ENCODE data around the gene PLP2.
"Not testable (repeated sequence)": the region's sequence is repeated elsewhere in the genome, so short reads cannot be mapped to it uniquely, and the experiment has no call there.

Gene PLP2

DNA sequence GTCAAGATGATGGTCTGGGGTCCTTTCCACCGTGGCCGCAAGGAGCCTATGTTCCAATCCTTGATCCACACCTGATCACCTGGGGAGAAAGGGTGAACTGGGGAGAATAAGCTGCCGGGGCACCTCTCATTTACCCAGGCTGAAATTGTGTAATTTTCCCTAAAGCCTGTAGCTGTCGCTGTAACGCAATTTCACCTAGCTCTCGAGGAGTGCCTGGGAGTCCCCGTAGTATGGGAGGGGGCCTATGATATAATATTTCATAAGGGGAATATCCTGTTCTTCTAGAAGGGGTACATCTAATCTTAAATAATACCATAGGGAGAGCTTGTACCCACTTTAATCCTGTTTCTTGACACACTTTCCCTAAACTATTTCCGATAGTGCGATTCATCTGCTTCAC lies 29.4 kb upstream of the PLP2 start:
- TF ChIP-seq, protein P1, sequence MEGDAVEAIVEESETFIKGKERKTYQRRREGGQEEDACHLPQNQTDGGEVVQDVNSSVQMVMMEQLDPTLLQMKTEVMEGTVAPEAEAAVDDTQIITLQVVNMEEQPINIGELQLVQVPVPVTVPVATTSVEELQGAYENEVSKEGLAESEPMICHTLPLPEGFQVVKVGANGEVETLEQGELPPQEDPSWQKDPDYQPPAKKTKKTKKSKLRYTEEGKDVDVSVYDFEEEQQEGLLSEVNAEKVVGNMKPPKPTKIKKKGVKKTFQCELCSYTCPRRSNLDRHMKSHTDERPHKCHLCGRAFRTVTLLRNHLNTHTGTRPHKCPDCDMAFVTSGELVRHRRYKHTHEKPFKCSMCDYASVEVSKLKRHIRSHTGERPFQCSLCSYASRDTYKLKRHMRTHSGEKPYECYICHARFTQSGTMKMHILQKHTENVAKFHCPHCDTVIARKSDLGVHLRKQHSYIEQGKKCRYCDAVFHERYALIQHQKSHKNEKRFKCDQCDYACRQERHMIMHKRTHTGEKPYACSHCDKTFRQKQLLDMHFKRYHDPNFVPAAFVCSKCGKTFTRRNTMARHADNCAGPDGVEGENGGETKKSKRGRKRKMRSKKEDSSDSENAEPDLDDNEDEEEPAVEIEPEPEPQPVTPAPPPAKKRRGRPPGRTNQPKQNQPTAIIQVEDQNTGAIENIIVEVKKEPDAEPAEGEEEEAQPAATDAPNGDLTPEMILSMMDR (IDR thresholded peaks at IDR 0.05; ENCODE audit: insufficient read depth, low read depth, low read length, missing control alignments), result peak; percentile 33
- not testable (repeated sequence) for DNase-seq (ENCODE audit: low read depth); H3K4me3 ChIP-seq (ENCODE audit: low read length)

- not testable (repeated sequence) for DNase-seq (ENCODE audit: low read depth)
These were observed 28.5 kb upstream of the PLP2 start for GRCh38 chrX:49143154-49143553.

GRCh38 chrX:49147282-49147681 lies 24.4 kb upstream of the PLP2 start:
- no peak for DNase-seq (ENCODE audit: low read depth)
- TF ChIP-seq, protein P1 (IDR thresholded peaks at IDR 0.05; ENCODE audit: insufficient read depth, low read depth, low read length, missing control alignments), result no peak
- no peak overlapping the region for H3K4me3 ChIP-seq (ENCODE audit: low read length)

More at GRCh38 chrX:49143154-49143553, 28.5 kb upstream of the PLP2 start:
- H3K4me3 ChIP-seq (ENCODE audit: low read length), result not testable (repeated sequence)

GRCh38 chrX:49147936-49148335 lies 23.8 kb upstream of the PLP2 start:
- TF ChIP-seq, protein P1 (IDR thresholded peaks at IDR 0.05; ENCODE audit: insufficient read depth, low read depth, low read length, missing control alignments), result no peak
- H3K4me3 ChIP-seq (ENCODE audit: low read length), result no peak overlapping the region
- no peak for DNase-seq (ENCODE audit: low read depth)

DNA sequence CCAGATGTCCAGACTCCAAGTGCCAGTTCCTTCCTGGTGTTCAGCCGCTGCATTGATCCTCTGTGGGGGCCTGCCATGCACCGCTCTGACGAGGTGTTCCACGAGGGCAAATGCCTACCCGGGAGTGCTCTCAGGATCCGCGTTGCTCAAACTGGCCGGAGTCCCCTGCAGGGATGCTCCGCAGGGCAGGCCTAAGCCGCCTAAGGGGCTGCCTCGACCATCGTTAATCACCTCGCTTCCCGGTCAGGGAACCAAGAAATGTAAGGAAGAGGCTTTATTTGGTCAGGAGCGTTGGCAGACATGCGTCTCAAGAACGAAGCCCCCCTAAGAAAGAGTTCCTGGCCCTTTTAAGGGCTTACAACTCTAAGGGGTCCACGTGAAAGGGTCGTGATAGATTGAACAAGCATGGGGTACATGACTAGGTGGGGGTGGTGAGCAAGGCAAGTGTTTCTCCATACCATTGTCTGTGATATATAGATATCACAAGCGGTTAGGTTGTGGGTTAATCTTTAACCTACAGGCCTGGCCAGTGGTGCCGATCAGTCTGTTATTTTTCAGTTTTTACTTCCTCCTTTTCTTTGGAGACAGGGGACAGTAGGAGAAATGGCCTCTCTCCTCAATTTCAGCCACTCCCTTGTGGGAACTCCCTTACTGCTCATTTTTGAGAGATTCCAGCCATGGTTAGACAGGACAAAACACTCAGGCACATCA lies 23.2 kb upstream of the PLP2 start:
- not testable (repeated sequence) for DNase-seq (ENCODE audit: low read depth); H3K4me3 ChIP-seq (ENCODE audit: low read length)

- not testable (repeated sequence) for DNase-seq (ENCODE audit: low read depth); H3K4me3 ChIP-seq (ENCODE audit: low read length)
These were observed 22.4 kb upstream of the PLP2 start for GRCh38 chrX:49149291-49149690.

- no peak overlapping the region for H3K4me3 ChIP-seq (ENCODE audit: low read length)
- no peak for DNase-seq (ENCODE audit: low read depth)
- TF ChIP-seq, protein P1 (IDR thresholded peaks at IDR 0.05; ENCODE audit: insufficient read depth, low read depth, low read length, missing control alignments), result no peak
These were observed 18.2 kb upstream of the PLP2 start for GRCh38 chrX:49153467-49153866.

DNA sequence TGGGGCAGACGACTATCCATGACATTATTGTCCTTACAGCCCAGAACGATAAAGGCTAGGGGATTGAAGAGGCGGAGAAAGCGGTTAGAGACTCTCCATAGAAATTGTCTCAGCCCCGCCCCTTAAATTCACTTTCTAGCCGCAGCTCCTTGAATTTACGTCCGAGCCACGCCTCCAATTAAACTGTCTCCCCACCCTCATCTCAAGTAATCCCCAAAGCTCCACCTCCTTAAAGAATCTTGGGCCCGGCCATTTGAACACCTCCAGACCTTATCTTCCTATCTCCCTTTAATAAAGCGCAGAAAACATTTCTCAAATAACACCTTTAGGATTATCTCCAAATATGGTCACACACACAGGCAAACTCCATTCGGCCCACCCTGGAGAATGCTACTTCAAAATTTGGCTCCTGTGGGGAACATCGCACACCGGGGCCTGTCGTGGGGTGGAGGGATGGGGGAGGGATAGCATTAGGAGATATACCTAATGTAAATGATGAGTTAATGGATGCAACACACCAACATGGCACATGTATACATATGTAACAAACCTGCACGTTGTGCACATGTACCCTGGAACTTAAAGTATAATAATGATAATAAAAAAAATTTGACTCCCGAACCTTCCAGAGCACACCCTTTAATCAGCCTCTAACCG lies 16.3 kb upstream of the PLP2 start:
- peak; percentile 84 for DNase-seq (ENCODE audit: low read depth)
- TF ChIP-seq, protein P1 (IDR thresholded peaks at IDR 0.05; ENCODE audit: insufficient read depth, low read depth, low read length, missing control alignments), result no peak
- H3K4me3 ChIP-seq (ENCODE audit: low read length), result peak overlapping the region; percentile 58
